ENCODE data around the gene CEBPG.

DNA sequence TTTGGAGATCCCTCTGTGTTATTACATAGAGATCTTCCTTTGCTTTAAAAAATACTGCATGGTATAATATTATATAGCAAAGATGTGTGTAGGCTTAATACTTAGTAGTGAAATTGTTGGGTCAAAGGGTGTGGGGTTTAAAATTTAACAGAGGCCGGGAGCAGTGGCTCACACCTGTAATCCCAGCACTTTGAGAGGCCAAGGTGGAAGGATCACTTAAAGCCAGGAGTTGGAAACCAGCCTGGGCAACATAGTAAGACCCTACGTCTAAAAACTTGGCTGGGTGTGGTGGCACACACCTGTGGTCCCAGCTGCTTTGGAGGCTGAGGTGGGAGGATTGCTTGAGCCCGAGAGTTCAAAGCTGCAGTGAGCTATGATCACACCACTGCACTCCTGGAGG lies 48.9 kb upstream of the CEBPG start:
- TF ChIP-seq, protein P1, sequence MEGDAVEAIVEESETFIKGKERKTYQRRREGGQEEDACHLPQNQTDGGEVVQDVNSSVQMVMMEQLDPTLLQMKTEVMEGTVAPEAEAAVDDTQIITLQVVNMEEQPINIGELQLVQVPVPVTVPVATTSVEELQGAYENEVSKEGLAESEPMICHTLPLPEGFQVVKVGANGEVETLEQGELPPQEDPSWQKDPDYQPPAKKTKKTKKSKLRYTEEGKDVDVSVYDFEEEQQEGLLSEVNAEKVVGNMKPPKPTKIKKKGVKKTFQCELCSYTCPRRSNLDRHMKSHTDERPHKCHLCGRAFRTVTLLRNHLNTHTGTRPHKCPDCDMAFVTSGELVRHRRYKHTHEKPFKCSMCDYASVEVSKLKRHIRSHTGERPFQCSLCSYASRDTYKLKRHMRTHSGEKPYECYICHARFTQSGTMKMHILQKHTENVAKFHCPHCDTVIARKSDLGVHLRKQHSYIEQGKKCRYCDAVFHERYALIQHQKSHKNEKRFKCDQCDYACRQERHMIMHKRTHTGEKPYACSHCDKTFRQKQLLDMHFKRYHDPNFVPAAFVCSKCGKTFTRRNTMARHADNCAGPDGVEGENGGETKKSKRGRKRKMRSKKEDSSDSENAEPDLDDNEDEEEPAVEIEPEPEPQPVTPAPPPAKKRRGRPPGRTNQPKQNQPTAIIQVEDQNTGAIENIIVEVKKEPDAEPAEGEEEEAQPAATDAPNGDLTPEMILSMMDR (IDR thresholded peaks at IDR 0.05) = no peak
- TF ChIP-seq POLR2A (IDR thresholded peaks at IDR 0.05) = no peak
